Loucy (cell line): ENCODE measurements around the gene SMIM44.

ENCODE experiments used
- H2AFZ ChIP-seq: fragments of 200-600 bp; sonication (generic); 2 replicates; pipeline ENCODE4 v1.6.0; 2016; ENCODE audit warnings: antibody characterized with exemption, mild to moderate bottlenecking, low read length, moderate library complexity
- H3F3A ChIP-seq: fragments of 200-600 bp; 2 replicates; pipeline ENCODE4 v1.6.0; 2016; ENCODE audit warnings: antibody characterized with exemption, low read depth, mild to moderate bottlenecking
- H3K27me3 ChIP-seq: fragments of 200-600 bp; sonication (generic); 2 replicates; pipeline ENCODE4 v1.6.1; 2014; ENCODE audit warnings: low read length, mild to moderate bottlenecking; ENCODE audit not compliant: insufficient read depth, poor library complexity, severe bottlenecking
- H3K36me3 ChIP-seq: fragments of 200-600 bp; sonication (generic); 2 replicates; pipeline ENCODE4 v1.6.1; 2016; ENCODE audit warnings: low read length; ENCODE audit not compliant: insufficient read depth
- H3K4me1 ChIP-seq: fragments of 200-600 bp; sonication (generic); 2 replicates; pipeline ENCODE4 v1.5.1; 2014; ENCODE audit warnings: low read length, mild to moderate bottlenecking; ENCODE audit not compliant: insufficient read depth, poor library complexity, severe bottlenecking
- H3K4me2 ChIP-seq: fragments of 200-600 bp; sonication (generic); 2 replicates; pipeline ENCODE4 v1.6.0; 2014; ENCODE audit warnings: antibody characterized with exemption, low read length, low read depth, mild to moderate bottlenecking; ENCODE audit not compliant: poor library complexity, severe bottlenecking
- H3K4me3 ChIP-seq: fragments of 200-600 bp; sonication (generic); 2 replicates; pipeline ENCODE4 v1.5.1; 2014; ENCODE audit warnings: low read length, mild to moderate bottlenecking, mixed read lengths; ENCODE audit not compliant: poor library complexity, severe bottlenecking
- H3K79me2 ChIP-seq: fragments of 200-600 bp; sonication (generic); 2 replicates; pipeline ENCODE4 v1.6.1; 2014; ENCODE audit warnings: low read length; ENCODE audit not compliant: insufficient read depth
- H3K9ac ChIP-seq: fragments of 200-600 bp; sonication (generic); 2 replicates; pipeline ENCODE4 v1.6.0; 2014; ENCODE audit warnings: mild to moderate bottlenecking, low read depth, low read length, moderate library complexity; ENCODE audit not compliant: poor library complexity, severe bottlenecking
- H3K9me2 ChIP-seq: fragments of 200-600 bp; sonication (generic); replicated peaks from 2 replicates; pipeline ENCODE4 v1.6.1; 2016; ENCODE audit warnings: low read depth, low read length, mixed read lengths
- H3K9me3 ChIP-seq: fragments of 200-600 bp; sonication (generic); 2 replicates; pipeline ENCODE4 v1.6.1; 2014; ENCODE audit warnings: mild to moderate bottlenecking, antibody characterized with exemption, low read length, low read depth; ENCODE audit not compliant: insufficient read depth
- H4K20me1 ChIP-seq: fragments of 200-600 bp; sonication (generic); 2 replicates; pipeline ENCODE4 v1.6.0; 2014; ENCODE audit warnings: antibody characterized with exemption, low read length, mild to moderate bottlenecking; ENCODE audit not compliant: insufficient read depth, poor library complexity, severe bottlenecking
- CTCF ChIP-seq: fragments of 200-600 bp; sonication (generic); conservative IDR thresholded peaks from 2 replicates; pipeline ENCODE4 v1.5.1; 2014; ENCODE audit warnings: mild to moderate bottlenecking, antibody characterized with exemption, low read length
- EZH2phosphoT487 ChIP-seq: fragments of 200-600 bp; IDR thresholded peaks from 2 replicates; pipeline ENCODE4 v1.6.1; 2018; ENCODE audit warnings: antibody characterized with exemption, mild to moderate bottlenecking, moderate library complexity, borderline replicate concordance

SMIM44 gene

DNA sequence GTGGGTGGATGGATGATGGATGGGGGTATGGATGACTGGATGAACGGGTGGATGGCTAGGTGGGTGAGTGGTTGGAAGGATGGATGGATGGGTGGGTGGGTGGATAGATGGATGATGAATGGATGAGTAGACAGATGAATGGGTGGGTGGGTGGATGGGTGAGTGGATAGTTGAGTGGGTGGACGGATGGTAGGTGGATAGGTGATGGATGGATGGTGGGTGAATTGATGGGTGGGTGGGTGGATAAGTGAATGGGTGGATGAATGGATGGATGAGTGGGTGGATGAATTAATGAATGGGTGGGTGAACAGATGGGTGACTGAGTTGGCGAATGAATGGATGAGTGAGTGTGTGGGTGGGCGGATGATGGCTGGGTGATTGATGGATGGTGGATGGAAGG, 7.8 kb downstream of the SMIM44 start:
- Histone ChIP-seq H3K9ac (no peak overlapping the region), H2AFZ (no peak overlapping the region), H3K79me2 (peaks cover 62% of the 10 kb centered on the region), H3K9me3 (no peaks in the 10 kb centered on the region), H3K27me3 (no peaks in the 10 kb centered on the region), H3K4me1 (peaks cover 46% of the 10 kb centered on the region), H3K4me2 (peak overlapping the region; percentile 94), H3K36me3 (peaks cover 9% of the 10 kb centered on the region; the same call in 1 of the 2 replicates), H3F3A (no peaks in the 10 kb centered on the region), H3K9me2 (peaks cover 8% of the 10 kb centered on the region; the same call in 1 of the 2 replicates), H3K4me3 (peak overlapping the region; percentile 45), H4K20me1 (peaks cover 16% of the 10 kb centered on the region)
- no peak for TF ChIP-seq CTCF
- no peak for TF ChIP-seq EZH2phosphoT487

GRCh38 chr19:3474614-3475013, 8.6 kb downstream of the SMIM44 start:
- peak overlapping the region; percentile 45 for H3K4me3 ChIP-seq
- H3K9me3 ChIP-seq, result no peaks in the 10 kb centered on the region
- H3K27me3 ChIP-seq, result no peaks in the 10 kb centered on the region
- peak overlapping the region; percentile 8 for H3K9ac ChIP-seq
- H3K9me2 ChIP-seq, result peaks cover 8% of the 10 kb centered on the region; the same call in 1 of the 2 replicates
- H3K4me1 ChIP-seq, result peaks cover 37% of the 10 kb centered on the region
- H2AFZ ChIP-seq, result no peak overlapping the region
- H3K79me2 ChIP-seq, result peaks cover 56% of the 10 kb centered on the region
- H3K4me2 ChIP-seq, result peak overlapping the region; percentile 94
- no peaks in the 10 kb centered on the region for H3F3A ChIP-seq
- H4K20me1 ChIP-seq, result peaks cover 16% of the 10 kb centered on the region
- peaks cover 9% of the 10 kb centered on the region; the same call in 1 of the 2 replicates for H3K36me3 ChIP-seq
- TF ChIP-seq EZH2phosphoT487 (no peak), CTCF (no peak)

GRCh38 chr19:3474010-3474409, 9.2 kb downstream of the SMIM44 start:
- peaks cover 16% of the 10 kb centered on the region for H4K20me1 ChIP-seq
- H3K36me3 ChIP-seq, result peaks cover 9% of the 10 kb centered on the region; the same call in 1 of the 2 replicates
- H3K9ac ChIP-seq, result no peak overlapping the region
- no peaks in the 10 kb centered on the region for H3K9me3 ChIP-seq
- H2AFZ ChIP-seq, result no peak overlapping the region
- TF ChIP-seq EZH2phosphoT487, result no peak
- no peak for TF ChIP-seq CTCF
- no peaks in the 10 kb centered on the region for H3K27me3 ChIP-seq
- no peak overlapping the region for H3K4me3 ChIP-seq
- H3K79me2 ChIP-seq, result peaks cover 56% of the 10 kb centered on the region
- H3F3A ChIP-seq, result no peaks in the 10 kb centered on the region
- peaks cover 8% of the 10 kb centered on the region; the same call in 1 of the 2 replicates for H3K9me2 ChIP-seq
- peak overlapping the region; percentile 24 for H3K4me2 ChIP-seq
- peaks cover 33% of the 10 kb centered on the region for H3K4me1 ChIP-seq
